Measurements from ENCODE around the gene TMEM52. TPM values are rescaled to one million over a fixed set of nuclear protein-coding genes. Genes with fewer than 3 reads are reported as not detected.

The TMEM52 gene
- total and polyA plus RNA-seq, 2 of the 8 experiments (the other 6 are each of a cell fraction or from before 2014, with no cell fraction given) = 14.6 to 30.2 TPM

DNA sequence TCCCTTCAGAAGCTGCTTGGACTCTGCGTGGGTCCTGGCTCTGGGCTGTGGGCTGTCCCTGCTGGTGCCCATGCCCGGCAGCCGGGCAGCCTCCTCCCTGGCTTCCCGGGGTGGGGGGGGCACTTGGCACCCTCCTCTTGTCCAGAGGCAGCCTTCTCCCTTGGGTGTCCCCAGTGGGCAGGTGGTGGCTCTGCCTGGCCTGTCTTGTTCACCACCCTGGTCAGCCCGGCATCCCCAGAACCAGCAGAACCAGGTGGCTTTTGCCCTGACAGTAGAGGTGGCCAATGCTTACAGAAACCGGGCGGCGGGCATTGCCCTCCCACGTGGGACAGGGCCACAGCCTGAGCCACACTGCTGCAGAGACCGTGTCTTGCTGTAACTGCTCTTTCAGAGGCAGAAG, 46.5 kb upstream of the TMEM52 start (continued):
- TF ChIP-seq, protein P1, sequence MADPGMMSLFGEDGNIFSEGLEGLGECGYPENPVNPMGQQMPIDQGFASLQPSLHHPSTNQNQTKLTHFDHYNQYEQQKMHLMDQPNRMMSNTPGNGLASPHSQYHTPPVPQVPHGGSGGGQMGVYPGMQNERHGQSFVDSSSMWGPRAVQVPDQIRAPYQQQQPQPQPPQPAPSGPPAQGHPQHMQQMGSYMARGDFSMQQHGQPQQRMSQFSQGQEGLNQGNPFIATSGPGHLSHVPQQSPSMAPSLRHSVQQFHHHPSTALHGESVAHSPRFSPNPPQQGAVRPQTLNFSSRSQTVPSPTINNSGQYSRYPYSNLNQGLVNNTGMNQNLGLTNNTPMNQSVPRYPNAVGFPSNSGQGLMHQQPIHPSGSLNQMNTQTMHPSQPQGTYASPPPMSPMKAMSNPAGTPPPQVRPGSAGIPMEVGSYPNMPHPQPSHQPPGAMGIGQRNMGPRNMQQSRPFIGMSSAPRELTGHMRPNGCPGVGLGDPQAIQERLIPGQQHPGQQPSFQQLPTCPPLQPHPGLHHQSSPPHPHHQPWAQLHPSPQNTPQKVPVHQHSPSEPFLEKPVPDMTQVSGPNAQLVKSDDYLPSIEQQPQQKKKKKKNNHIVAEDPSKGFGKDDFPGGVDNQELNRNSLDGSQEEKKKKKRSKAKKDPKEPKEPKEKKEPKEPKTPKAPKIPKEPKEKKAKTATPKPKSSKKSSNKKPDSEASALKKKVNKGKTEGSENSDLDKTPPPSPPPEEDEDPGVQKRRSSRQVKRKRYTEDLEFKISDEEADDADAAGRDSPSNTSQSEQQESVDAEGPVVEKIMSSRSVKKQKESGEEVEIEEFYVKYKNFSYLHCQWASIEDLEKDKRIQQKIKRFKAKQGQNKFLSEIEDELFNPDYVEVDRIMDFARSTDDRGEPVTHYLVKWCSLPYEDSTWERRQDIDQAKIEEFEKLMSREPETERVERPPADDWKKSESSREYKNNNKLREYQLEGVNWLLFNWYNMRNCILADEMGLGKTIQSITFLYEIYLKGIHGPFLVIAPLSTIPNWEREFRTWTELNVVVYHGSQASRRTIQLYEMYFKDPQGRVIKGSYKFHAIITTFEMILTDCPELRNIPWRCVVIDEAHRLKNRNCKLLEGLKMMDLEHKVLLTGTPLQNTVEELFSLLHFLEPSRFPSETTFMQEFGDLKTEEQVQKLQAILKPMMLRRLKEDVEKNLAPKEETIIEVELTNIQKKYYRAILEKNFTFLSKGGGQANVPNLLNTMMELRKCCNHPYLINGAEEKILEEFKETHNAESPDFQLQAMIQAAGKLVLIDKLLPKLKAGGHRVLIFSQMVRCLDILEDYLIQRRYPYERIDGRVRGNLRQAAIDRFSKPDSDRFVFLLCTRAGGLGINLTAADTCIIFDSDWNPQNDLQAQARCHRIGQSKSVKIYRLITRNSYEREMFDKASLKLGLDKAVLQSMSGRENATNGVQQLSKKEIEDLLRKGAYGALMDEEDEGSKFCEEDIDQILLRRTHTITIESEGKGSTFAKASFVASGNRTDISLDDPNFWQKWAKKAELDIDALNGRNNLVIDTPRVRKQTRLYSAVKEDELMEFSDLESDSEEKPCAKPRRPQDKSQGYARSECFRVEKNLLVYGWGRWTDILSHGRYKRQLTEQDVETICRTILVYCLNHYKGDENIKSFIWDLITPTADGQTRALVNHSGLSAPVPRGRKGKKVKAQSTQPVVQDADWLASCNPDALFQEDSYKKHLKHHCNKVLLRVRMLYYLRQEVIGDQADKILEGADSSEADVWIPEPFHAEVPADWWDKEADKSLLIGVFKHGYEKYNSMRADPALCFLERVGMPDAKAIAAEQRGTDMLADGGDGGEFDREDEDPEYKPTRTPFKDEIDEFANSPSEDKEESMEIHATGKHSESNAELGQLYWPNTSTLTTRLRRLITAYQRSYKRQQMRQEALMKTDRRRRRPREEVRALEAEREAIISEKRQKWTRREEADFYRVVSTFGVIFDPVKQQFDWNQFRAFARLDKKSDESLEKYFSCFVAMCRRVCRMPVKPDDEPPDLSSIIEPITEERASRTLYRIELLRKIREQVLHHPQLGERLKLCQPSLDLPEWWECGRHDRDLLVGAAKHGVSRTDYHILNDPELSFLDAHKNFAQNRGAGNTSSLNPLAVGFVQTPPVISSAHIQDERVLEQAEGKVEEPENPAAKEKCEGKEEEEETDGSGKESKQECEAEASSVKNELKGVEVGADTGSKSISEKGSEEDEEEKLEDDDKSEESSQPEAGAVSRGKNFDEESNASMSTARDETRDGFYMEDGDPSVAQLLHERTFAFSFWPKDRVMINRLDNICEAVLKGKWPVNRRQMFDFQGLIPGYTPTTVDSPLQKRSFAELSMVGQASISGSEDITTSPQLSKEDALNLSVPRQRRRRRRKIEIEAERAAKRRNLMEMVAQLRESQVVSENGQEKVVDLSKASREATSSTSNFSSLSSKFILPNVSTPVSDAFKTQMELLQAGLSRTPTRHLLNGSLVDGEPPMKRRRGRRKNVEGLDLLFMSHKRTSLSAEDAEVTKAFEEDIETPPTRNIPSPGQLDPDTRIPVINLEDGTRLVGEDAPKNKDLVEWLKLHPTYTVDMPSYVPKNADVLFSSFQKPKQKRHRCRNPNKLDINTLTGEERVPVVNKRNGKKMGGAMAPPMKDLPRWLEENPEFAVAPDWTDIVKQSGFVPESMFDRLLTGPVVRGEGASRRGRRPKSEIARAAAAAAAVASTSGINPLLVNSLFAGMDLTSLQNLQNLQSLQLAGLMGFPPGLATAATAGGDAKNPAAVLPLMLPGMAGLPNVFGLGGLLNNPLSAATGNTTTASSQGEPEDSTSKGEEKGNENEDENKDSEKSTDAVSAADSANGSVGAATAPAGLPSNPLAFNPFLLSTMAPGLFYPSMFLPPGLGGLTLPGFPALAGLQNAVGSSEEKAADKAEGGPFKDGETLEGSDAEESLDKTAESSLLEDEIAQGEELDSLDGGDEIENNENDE (IDR thresholded peaks at IDR 0.05; ENCODE audit: insufficient replicate concordance, low read length) = no peak
- TF ChIP-seq GTF2F1 (IDR thresholded peaks at IDR 0.05; ENCODE audit: borderline replicate concordance, low read depth, low read length) (no peak), KDM4A (IDR thresholded peaks at IDR 0.05; ENCODE audit: low read depth, low read length, severe bottlenecking) (no peak), CEBPB (IDR thresholded peaks at IDR 0.05; ENCODE audit: low read depth, low read length) (no peak)
- TF ChIP-seq, protein P2, sequence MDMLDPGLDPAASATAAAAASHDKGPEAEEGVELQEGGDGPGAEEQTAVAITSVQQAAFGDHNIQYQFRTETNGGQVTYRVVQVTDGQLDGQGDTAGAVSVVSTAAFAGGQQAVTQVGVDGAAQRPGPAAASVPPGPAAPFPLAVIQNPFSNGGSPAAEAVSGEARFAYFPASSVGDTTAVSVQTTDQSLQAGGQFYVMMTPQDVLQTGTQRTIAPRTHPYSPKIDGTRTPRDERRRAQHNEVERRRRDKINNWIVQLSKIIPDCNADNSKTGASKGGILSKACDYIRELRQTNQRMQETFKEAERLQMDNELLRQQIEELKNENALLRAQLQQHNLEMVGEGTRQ (IDR thresholded peaks at IDR 0.05; ENCODE audit: low read length) = no peak

Data from H1 (cell line).